Measurements from ENCODE around the gene RALGPS1. TPM values are rescaled to one million over a fixed set of nuclear protein-coding genes. Genes with fewer than 3 reads are reported as not detected.

RALGPS1 gene
- total RNA-seq, 2 donors from 2014 or later = 9.3 to 12.6 TPM

GRCh38 chr9:127083138-127083980 lies 168.8 kb downstream of the RALGPS1 start:
- ATAC-seq = no peak

GRCh38 chr9:127084076-127085039 lies 169.8 kb downstream of the RALGPS1 start:
- no peaks in the 10 kb centered on the region for H3K9me3 ChIP-seq (ENCODE audit: control insufficient read depth, low read length, poor library complexity, severe bottlenecking)

More at GRCh38 chr9:127083138-127083980, 168.8 kb downstream of the RALGPS1 start:
- Mint-ChIP-seq H3K27ac (no peak overlapping the region), H3K4me3 (no peak overlapping the region), H3K36me3 (ENCODE audit: low read depth) (peaks cover 8% of the 10 kb centered on the region), H3K4me1 (peaks cover 10% of the 10 kb centered on the region), H3K27me3 (no peaks in the 10 kb centered on the region)
- no peaks in the 10 kb centered on the region for H3K9me3 ChIP-seq (ENCODE audit: control insufficient read depth, low read length, poor library complexity, severe bottlenecking)
- DNase-seq = no peak

GRCh38 chr9:127085186-127085585 lies 170.6 kb downstream of the RALGPS1 start:
- no peak for ATAC-seq
- Mint-ChIP-seq H3K4me1 (peaks cover 10% of the 10 kb centered on the region), H3K27ac (no peak overlapping the region), H3K36me3 (ENCODE audit: low read depth) (peaks cover 3% of the 10 kb centered on the region), H3K4me3 (no peak overlapping the region), H3K27me3 (no peaks in the 10 kb centered on the region)
- no peaks in the 10 kb centered on the region for H3K9me3 ChIP-seq (ENCODE audit: control insufficient read depth, low read length, poor library complexity, severe bottlenecking)
- DNase-seq = no peak

More at GRCh38 chr9:127084076-127085039, 169.8 kb downstream of the RALGPS1 start:
- H3K27ac Mint-ChIP-seq = no peak overlapping the region
- peaks cover 7% of the 10 kb centered on the region for H3K36me3 Mint-ChIP-seq (ENCODE audit: low read depth)
- peaks cover 10% of the 10 kb centered on the region for H3K4me1 Mint-ChIP-seq
- no peak for DNase-seq
- H3K27me3 Mint-ChIP-seq = no peaks in the 10 kb centered on the region
- no peak for ATAC-seq
- no peak overlapping the region for H3K4me3 Mint-ChIP-seq

- Mint-ChIP-seq H3K36me3 (ENCODE audit: low read depth) (peaks cover 3% of the 10 kb centered on the region), H3K4me1 (peaks cover 8% of the 10 kb centered on the region), H3K27me3 (no peaks in the 10 kb centered on the region), H3K4me3 (no peak overlapping the region), H3K27ac (no peak overlapping the region)
- ATAC-seq (no peak), DNase-seq (no peak)
- H3K9me3 ChIP-seq (ENCODE audit: control insufficient read depth, low read length, poor library complexity, severe bottlenecking) = no peaks in the 10 kb centered on the region
Observed at GRCh38 chr9:127086771-127087170, 172.2 kb downstream of the RALGPS1 start.

- Mint-ChIP-seq H3K4me1 (peaks cover 8% of the 10 kb centered on the region), H3K36me3 (ENCODE audit: low read depth) (peaks cover 3% of the 10 kb centered on the region), H3K27ac (no peak overlapping the region), H3K4me3 (no peak overlapping the region), H3K27me3 (no peaks in the 10 kb centered on the region)
- no peak for ATAC-seq
- no peaks in the 10 kb centered on the region for H3K9me3 ChIP-seq (ENCODE audit: control insufficient read depth, low read length, poor library complexity, severe bottlenecking)
- DNase-seq = no peak
Observed at GRCh38 chr9:127087411-127087810, 172.8 kb downstream of the RALGPS1 start.

GRCh38 chr9:127087836-127088235 lies 173.3 kb downstream of the RALGPS1 start:
- H3K4me1 Mint-ChIP-seq = peaks cover 10% of the 10 kb centered on the region
- no peak overlapping the region for H3K4me3 Mint-ChIP-seq
- no peak for ATAC-seq
- no peak overlapping the region for H3K27ac Mint-ChIP-seq
- no peaks in the 10 kb centered on the region for H3K9me3 ChIP-seq (ENCODE audit: control insufficient read depth, low read length, poor library complexity, severe bottlenecking)
- no peak for DNase-seq
- H3K36me3 Mint-ChIP-seq (ENCODE audit: low read depth) = peaks cover 3% of the 10 kb centered on the region
- H3K27me3 Mint-ChIP-seq = no peaks in the 10 kb centered on the region

- no peaks in the 10 kb centered on the region for H3K27me3 Mint-ChIP-seq
- no peaks in the 10 kb centered on the region for H3K9me3 ChIP-seq (ENCODE audit: control insufficient read depth, low read length, poor library complexity, severe bottlenecking)
- H3K36me3 Mint-ChIP-seq (ENCODE audit: low read depth) = peaks cover 3% of the 10 kb centered on the region
- H3K4me1 Mint-ChIP-seq = peaks cover 8% of the 10 kb centered on the region
- no peak overlapping the region for H3K4me3 Mint-ChIP-seq
- ATAC-seq (no peak), DNase-seq (no peak)
- H3K27ac Mint-ChIP-seq = no peak overlapping the region
Observed at GRCh38 chr9:127088724-127089615, 174.4 kb downstream of the RALGPS1 start.

- peaks cover 3% of the 10 kb centered on the region for H3K36me3 Mint-ChIP-seq (ENCODE audit: low read depth)
- ATAC-seq (no peak), DNase-seq (no peak)
- H3K9me3 ChIP-seq (ENCODE audit: control insufficient read depth, low read length, poor library complexity, severe bottlenecking) = no peaks in the 10 kb centered on the region
- H3K4me1 Mint-ChIP-seq = peaks cover 3% of the 10 kb centered on the region
- no peak overlapping the region for H3K27ac Mint-ChIP-seq
- H3K4me3 Mint-ChIP-seq = no peak overlapping the region
- H3K27me3 Mint-ChIP-seq = no peaks in the 10 kb centered on the region
Observed at GRCh38 chr9:127089631-127090081, 175.1 kb downstream of the RALGPS1 start.

- peaks cover 3% of the 10 kb centered on the region for H3K36me3 Mint-ChIP-seq (ENCODE audit: low read depth)
- no peak overlapping the region for H3K4me3 Mint-ChIP-seq
- H3K27ac Mint-ChIP-seq = no peak overlapping the region
- H3K4me1 Mint-ChIP-seq = peaks cover 2% of the 10 kb centered on the region
- DNase-seq (no peak), ATAC-seq (no peak)
- H3K9me3 ChIP-seq (ENCODE audit: control insufficient read depth, low read length, poor library complexity, severe bottlenecking) = no peaks in the 10 kb centered on the region
- no peaks in the 10 kb centered on the region for H3K27me3 Mint-ChIP-seq
Observed at GRCh38 chr9:127090341-127090985, 175.9 kb downstream of the RALGPS1 start.

- Mint-ChIP-seq H3K4me3 (no peak overlapping the region), H3K27ac (no peak overlapping the region), H3K4me1 (peaks cover 2% of the 10 kb centered on the region), H3K36me3 (ENCODE audit: low read depth) (peaks cover 3% of the 10 kb centered on the region), H3K27me3 (no peaks in the 10 kb centered on the region)
- ATAC-seq (no peak), DNase-seq (no peak)
- no peaks in the 10 kb centered on the region for H3K9me3 ChIP-seq (ENCODE audit: control insufficient read depth, low read length, poor library complexity, severe bottlenecking)
Observed at GRCh38 chr9:127091526-127091925, 176.9 kb downstream of the RALGPS1 start.

GRCh38 chr9:127092041-127092608 lies 177.5 kb downstream of the RALGPS1 start:
- Mint-ChIP-seq H3K4me3 (no peak overlapping the region), H3K36me3 (ENCODE audit: low read depth) (peaks cover 3% of the 10 kb centered on the region), H3K4me1 (peaks cover 2% of the 10 kb centered on the region), H3K27me3 (no peaks in the 10 kb centered on the region), H3K27ac (no peak overlapping the region)
- no peak for ATAC-seq
- no peaks in the 10 kb centered on the region for H3K9me3 ChIP-seq (ENCODE audit: control insufficient read depth, low read length, poor library complexity, severe bottlenecking)
- DNase-seq = no peak

Data from T-helper 17 cell (primary cell).